ENCODE results near the gene DPF3.

GRCh38 chr14:72647782-72648181 is 246.1 kb downstream of the DPF3 start:
- TF ChIP-seq CTCF (IDR thresholded peaks at IDR 0.05) (no peak), POLR2A (IDR thresholded peaks at IDR 0.05) (no peak)

All from heart left ventricle (tissue), 13 donors.